T-helper 2 cell treated with Interferon-gamma antibody and Interleukin-4, amounts not matched to agents 100 ng/mL and 5 ng/mL, for 36 hours (primary cell): ENCODE measurements around the gene FXYD3. TPM values are rescaled to one million over a fixed set of nuclear protein-coding genes. Genes with fewer than 3 reads are reported as not detected.

Experiments used
- intact Hi-C: fragments of 100-400 bp; cut with micrococcal nuclease; formaldehyde crosslinking; loops from one replicate; pipeline ENCODE4 v1.15.1; 2023
- total RNA-seq: library from RNA; stranded (reverse); gene quantifications from 2 replicates; pipeline ENCODE4 v1.2.3, GENCODE V29; 2022

Gene FXYD3, protein sequence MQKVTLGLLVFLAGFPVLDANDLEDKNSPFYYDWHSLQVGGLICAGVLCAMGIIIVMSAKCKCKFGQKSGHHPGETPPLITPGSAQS
- total RNA-seq: not detected in 2 replicates

- intact Hi-C loops: loop anchor here (2.0 kb wide), 1 partner anchor 19 kb away; the partner anchor contains the start of gene LGI4
Observed at GRCh38 chr19:35115177-35115951, at the start of gene FXYD3. Gene FXYD3 (plus strand): TSS chr19:35115823. CDS start chr19:35119377, 3,554 bp downstream.

- intact Hi-C loops: loop anchor here (10.0 kb wide), 1 partner anchor 149 kb away; no protein-coding TSS in a partner anchor
Observed at GRCh38 chr19:35066121-35066520, 49.5 kb upstream of the FXYD3 start.

- intact Hi-C loops: loop anchor here (1.0 to 10.0 kb wide), 3 partner anchors 68 to 148 kb away; partner anchors contain the start of gene LGI4
Observed at GRCh38 chr19:35066691-35067563, 48.7 kb upstream of the FXYD3 start.

GRCh38 chr19:35068941-35069634 lies 46.5 kb upstream of the FXYD3 start:
- intact Hi-C loops: loop anchor here (10.0 kb wide), 1 partner anchor 146 kb away; no protein-coding TSS in a partner anchor

- intact Hi-C loops: loop anchor here (10.0 kb wide), 1 partner anchor 145 kb away; no protein-coding TSS in a partner anchor
Observed at GRCh38 chr19:35069696-35070095, 45.9 kb upstream of the FXYD3 start.

GRCh38 chr19:35070471-35070870 lies 45.2 kb upstream of the FXYD3 start:
- intact Hi-C loops: no loop called here

GRCh38 chr19:35073516-35073915 lies 42.1 kb upstream of the FXYD3 start:
- intact Hi-C loops: no loop called here

- intact Hi-C loops: no loop called here
Observed at GRCh38 chr19:35073941-35074340, 41.7 kb upstream of the FXYD3 start.

DNA sequence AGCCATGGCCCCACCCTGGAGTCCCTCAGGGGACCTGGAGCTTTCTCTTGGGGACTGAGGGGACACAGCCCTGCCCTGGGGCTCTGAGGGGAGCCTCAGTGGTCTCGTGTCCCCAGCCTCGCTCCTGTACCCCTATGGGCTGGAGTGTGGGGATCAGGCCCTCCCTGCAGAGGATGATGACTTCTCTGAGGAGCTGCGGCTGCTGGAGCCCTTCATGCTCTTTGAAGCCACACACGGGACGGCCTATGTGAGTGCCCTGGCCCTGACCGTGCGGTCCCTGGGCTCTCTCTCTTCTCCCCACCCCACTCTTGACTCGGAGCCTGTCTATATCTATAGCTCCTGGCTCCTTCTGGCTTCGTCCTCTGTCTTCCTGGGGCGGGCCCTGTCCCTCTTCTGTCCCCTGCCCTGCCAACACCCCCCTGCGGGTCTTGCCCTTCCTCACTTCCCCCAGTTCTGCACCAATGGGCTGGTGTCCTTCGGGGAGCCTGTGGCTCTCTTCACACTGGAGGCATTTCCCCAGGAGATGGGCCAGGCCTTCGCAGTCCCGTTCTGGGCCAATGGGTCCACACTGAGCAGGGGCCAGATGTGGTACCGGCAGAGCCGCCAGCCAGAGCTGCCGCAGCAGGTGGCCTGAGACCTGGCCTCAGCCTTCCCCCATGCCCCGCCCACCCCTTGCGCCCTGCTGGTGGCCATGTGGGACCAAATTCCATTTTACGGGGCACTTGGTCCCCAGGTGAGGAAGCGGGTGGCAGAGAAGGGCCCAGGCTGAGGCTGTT lies 41.0 kb upstream of the FXYD3 start:
- intact Hi-C loops: no loop called here

DNA sequence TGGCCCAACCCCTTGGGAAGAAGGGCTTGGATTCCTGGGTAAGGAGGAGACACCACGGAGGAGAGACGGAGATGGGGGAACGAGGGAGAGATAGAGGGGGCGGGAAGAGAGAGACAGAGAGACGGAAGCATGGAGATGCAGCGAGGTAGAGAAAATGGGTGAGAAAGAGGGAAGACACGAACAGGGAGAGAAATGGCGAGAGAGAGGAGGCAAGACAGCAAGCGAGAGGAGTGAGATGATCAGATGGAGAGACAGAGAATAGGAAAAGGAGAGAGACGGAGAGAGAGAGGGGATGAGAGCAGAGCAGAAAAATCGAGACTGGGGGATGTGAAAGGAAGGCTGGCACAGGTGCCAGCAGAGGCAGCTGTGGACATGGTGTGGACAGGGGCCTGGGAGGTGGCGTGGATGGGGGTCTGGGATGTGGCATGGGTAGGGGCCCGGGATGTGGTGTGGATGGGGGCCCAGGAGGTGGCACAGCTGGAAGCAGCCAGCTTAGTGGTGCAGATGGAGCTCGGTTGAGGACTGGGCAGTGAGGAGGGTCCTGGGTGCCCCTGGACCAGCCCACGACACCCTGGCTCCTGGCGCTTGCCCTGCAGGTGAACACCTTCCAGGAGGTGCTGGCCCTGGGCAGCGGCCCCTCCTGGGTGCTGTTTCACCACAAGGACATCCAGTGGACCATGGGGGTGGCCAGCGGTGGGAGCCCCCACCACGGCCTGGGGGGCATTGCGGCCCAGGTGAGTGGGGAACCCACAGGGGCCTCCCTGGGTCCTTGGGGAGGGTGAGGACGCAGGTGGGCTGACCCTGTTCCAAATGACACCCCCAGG lies 40.2 kb upstream of the FXYD3 start:
- intact Hi-C loops: no loop called here

DNA sequence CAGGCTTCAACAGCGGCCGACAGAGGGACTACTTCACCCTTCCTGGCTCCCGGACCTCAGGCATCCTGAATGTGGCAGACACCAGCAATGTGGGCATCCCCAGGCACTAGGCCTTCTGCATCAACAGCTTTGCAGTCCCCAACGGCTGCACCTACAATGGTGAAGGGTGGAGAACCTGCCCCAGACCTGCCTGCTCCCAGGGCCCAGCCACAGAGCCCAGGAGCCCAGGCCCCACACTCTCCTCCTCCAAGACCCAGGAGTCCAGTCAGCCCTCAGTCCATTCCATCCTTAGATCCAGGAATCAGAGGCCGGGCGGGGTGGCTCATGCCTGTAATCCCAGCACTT lies 39.6 kb upstream of the FXYD3 start:
- intact Hi-C loops: no loop called here

- intact Hi-C loops: no loop called here
Observed at GRCh38 chr19:35076657-35077056, 39.0 kb upstream of the FXYD3 start.

- intact Hi-C loops: no loop called here
Observed at GRCh38 chr19:35077411-35078223, 38.0 kb upstream of the FXYD3 start.

GRCh38 chr19:35079826-35080225 lies 35.8 kb upstream of the FXYD3 start:
- intact Hi-C loops: no loop called here

- intact Hi-C loops: no loop called here
Observed at GRCh38 chr19:35080613-35081170, 34.9 kb upstream of the FXYD3 start.

DNA sequence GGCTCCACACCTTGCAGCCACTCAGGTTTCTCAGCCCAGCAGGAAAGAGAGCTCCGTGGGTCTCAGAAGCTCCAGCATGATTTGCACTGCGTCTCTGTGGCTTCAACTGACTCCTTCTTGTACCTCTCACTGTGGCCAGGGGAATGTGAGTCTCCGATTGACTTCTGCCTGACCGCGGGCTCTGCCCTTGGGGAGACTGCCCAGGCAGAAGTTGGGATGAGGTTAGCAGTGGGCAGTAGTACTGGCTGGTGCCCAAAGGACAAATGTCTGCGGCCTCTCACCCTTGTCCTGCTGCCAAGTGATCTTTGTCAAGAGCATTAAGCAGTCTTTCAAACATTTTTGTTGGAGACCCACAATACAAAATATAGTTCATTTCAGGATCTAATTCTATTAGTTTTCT lies 34.4 kb upstream of the FXYD3 start:
- intact Hi-C loops: no loop called here

GRCh38 chr19:35083691-35084508 lies 31.7 kb upstream of the FXYD3 start:
- intact Hi-C loops: no loop called here

- intact Hi-C loops: no loop called here
Observed at GRCh38 chr19:35084509-35084762, 31.2 kb upstream of the FXYD3 start.
